HepG2 (cell line): ENCODE data around the gene ZNF771.

Source experiments
- ATRX ChIP-seq: sonication (generic); formaldehyde crosslinking; IDR thresholded peaks from 2 replicates; pipeline ENCODE4 v1.4.0; 2020; ENCODE audit warnings: missing genetic modification reagents, borderline replicate concordance
- EZH2 ChIP-seq: conservative IDR thresholded peaks from 2 replicates; pipeline ENCODE4 v1.6.1; 2012; ENCODE audit warnings: mild to moderate bottlenecking, low read depth, low read length, moderate library complexity
- GLI4 ChIP-seq: sonication (generic); formaldehyde crosslinking; IDR thresholded peaks from 2 replicates; pipeline ENCODE4 v1.5.1; 2020; ENCODE audit warnings: missing genetic modification reagents, mild to moderate bottlenecking, moderate library complexity, borderline replicate concordance
- JDP2 ChIP-seq: sonication (generic); formaldehyde crosslinking; IDR thresholded peaks from 2 replicates; pipeline ENCODE4 v1.8.1; 2022; ENCODE audit warnings: missing genetic modification reagents, borderline replicate concordance
- RELA ChIP-seq: sonication (generic); formaldehyde crosslinking; IDR thresholded peaks from 2 replicates; pipeline ENCODE4 v1.4.0; 2020; ENCODE audit warnings: missing genetic modification reagents
- RFX3 ChIP-seq: IDR thresholded peaks from 2 replicates; pipeline ENCODE4 v1.6.1; 2016; ENCODE audit warnings: missing biosample characterization, missing genetic modification reagents
- TRIM24 ChIP-seq: sonication (generic); formaldehyde crosslinking; IDR thresholded peaks from 2 replicates; pipeline ENCODE4 v1.8.0; 2022; ENCODE audit warnings: mild to moderate bottlenecking, missing genetic modification reagents
- ZNF263 ChIP-seq: sonication (generic); formaldehyde crosslinking; IDR thresholded peaks from 2 replicates; pipeline ENCODE4 v1.4.0; 2020; ENCODE audit warnings: missing genetic modification reagents
- TF ChIP-seq, protein P1 (sequence below): sonication (generic); formaldehyde crosslinking; IDR thresholded peaks from 2 replicates; pipeline ENCODE4 v1.9.0; 2021; ENCODE audit warnings: mild to moderate bottlenecking, missing genetic modification reagents
- TF ChIP-seq, protein P2 (sequence below): sonication (generic); formaldehyde crosslinking; IDR thresholded peaks from 2 replicates; pipeline ENCODE4 v1.5.0; 2020; ENCODE audit warnings: mild to moderate bottlenecking, missing genetic modification reagents, moderate library complexity
- TF ChIP-seq, protein P3 (sequence below): sonication (generic); formaldehyde crosslinking; IDR thresholded peaks from 2 replicates; pipeline ENCODE4 v1.4.0; 2020; ENCODE audit warnings: missing genetic modification reagents
- TF ChIP-seq, protein P4 (sequence below): sonication (generic); formaldehyde crosslinking; IDR thresholded peaks from 2 replicates; pipeline ENCODE4 v1.8.0; 2022; ENCODE audit warnings: missing genetic modification reagents, mild to moderate bottlenecking, inconsistent platforms, borderline replicate concordance
- TF ChIP-seq, protein P5 (sequence below): sonication (generic); formaldehyde crosslinking; IDR thresholded peaks from 2 replicates; pipeline ENCODE4 v1.5.0; 2020; ENCODE audit warnings: missing genetic modification reagents
- TF ChIP-seq, protein P6 (sequence below): sonication (generic); formaldehyde crosslinking; IDR thresholded peaks from 2 replicates; pipeline ENCODE4 v1.8.1; 2023; ENCODE audit warnings: mild to moderate bottlenecking, missing genetic modification reagents

DNA sequence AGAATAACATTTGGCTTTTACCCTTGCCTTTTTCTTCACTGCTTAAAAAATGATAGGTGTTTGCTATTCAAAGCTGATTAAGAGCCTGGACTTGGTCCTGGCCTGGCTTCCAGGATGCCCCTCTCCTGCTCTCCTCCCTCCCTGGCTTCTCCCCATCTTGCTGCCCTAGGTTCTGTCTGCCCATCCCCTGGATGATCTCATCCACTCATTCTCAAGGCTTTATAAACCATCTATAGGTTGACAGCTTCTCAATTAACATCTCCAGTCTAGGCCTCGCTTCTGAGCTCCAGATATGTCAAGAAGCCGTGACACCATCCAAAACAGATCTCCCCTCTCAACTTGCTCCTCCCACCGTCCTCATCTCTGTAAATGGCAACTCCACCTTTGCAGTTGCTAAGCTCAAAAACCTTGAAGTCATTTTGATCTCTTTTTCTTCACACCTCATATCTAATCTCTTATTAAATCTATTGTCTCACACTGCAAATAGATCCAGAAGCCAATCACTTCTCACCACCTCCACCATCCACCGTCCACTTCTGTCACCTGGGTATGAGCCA lies 8.7 kb downstream of the ZNF771 start:
- TF ChIP-seq, protein P1, sequence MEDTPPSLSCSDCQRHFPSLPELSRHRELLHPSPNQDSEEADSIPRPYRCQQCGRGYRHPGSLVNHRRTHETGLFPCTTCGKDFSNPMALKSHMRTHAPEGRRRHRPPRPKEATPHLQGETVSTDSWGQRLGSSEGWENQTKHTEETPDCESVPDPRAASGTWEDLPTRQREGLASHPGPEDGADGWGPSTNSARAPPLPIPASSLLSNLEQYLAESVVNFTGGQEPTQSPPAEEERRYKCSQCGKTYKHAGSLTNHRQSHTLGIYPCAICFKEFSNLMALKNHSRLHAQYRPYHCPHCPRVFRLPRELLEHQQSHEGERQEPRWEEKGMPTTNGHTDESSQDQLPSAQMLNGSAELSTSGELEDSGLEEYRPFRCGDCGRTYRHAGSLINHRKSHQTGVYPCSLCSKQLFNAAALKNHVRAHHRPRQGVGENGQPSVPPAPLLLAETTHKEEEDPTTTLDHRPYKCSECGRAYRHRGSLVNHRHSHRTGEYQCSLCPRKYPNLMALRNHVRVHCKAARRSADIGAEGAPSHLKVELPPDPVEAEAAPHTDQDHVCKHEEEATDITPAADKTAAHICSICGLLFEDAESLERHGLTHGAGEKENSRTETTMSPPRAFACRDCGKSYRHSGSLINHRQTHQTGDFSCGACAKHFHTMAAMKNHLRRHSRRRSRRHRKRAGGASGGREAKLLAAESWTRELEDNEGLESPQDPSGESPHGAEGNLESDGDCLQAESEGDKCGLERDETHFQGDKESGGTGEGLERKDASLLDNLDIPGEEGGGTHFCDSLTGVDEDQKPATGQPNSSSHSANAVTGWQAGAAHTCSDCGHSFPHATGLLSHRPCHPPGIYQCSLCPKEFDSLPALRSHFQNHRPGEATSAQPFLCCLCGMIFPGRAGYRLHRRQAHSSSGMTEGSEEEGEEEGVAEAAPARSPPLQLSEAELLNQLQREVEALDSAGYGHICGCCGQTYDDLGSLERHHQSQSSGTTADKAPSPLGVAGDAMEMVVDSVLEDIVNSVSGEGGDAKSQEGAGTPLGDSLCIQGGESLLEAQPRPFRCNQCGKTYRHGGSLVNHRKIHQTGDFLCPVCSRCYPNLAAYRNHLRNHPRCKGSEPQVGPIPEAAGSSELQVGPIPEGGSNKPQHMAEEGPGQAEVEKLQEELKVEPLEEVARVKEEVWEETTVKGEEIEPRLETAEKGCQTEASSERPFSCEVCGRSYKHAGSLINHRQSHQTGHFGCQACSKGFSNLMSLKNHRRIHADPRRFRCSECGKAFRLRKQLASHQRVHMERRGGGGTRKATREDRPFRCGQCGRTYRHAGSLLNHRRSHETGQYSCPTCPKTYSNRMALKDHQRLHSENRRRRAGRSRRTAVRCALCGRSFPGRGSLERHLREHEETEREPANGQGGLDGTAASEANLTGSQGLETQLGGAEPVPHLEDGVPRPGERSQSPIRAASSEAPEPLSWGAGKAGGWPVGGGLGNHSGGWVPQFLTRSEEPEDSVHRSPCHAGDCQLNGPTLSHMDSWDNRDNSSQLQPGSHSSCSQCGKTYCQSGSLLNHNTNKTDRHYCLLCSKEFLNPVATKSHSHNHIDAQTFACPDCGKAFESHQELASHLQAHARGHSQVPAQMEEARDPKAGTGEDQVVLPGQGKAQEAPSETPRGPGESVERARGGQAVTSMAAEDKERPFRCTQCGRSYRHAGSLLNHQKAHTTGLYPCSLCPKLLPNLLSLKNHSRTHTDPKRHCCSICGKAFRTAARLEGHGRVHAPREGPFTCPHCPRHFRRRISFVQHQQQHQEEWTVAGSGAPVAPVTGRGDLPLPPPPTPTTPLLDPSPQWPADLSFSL (CRISPR knock-in tag), result no peak
- TF ChIP-seq GLI4 (no peak), RFX3 (CRISPR knock-in tag) (no peak), RELA (CRISPR knock-in tag) (no peak), JDP2 (CRISPR knock-in tag) (no peak), ATRX (CRISPR knock-in tag) (no peak), TRIM24 (no peak), EZH2 (no peak), ZNF263 (CRISPR knock-in tag) (no peak)
- TF ChIP-seq, protein P2, sequence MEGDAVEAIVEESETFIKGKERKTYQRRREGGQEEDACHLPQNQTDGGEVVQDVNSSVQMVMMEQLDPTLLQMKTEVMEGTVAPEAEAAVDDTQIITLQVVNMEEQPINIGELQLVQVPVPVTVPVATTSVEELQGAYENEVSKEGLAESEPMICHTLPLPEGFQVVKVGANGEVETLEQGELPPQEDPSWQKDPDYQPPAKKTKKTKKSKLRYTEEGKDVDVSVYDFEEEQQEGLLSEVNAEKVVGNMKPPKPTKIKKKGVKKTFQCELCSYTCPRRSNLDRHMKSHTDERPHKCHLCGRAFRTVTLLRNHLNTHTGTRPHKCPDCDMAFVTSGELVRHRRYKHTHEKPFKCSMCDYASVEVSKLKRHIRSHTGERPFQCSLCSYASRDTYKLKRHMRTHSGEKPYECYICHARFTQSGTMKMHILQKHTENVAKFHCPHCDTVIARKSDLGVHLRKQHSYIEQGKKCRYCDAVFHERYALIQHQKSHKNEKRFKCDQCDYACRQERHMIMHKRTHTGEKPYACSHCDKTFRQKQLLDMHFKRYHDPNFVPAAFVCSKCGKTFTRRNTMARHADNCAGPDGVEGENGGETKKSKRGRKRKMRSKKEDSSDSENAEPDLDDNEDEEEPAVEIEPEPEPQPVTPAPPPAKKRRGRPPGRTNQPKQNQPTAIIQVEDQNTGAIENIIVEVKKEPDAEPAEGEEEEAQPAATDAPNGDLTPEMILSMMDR (CRISPR knock-in tag), result no peak
- TF ChIP-seq, protein P3, sequence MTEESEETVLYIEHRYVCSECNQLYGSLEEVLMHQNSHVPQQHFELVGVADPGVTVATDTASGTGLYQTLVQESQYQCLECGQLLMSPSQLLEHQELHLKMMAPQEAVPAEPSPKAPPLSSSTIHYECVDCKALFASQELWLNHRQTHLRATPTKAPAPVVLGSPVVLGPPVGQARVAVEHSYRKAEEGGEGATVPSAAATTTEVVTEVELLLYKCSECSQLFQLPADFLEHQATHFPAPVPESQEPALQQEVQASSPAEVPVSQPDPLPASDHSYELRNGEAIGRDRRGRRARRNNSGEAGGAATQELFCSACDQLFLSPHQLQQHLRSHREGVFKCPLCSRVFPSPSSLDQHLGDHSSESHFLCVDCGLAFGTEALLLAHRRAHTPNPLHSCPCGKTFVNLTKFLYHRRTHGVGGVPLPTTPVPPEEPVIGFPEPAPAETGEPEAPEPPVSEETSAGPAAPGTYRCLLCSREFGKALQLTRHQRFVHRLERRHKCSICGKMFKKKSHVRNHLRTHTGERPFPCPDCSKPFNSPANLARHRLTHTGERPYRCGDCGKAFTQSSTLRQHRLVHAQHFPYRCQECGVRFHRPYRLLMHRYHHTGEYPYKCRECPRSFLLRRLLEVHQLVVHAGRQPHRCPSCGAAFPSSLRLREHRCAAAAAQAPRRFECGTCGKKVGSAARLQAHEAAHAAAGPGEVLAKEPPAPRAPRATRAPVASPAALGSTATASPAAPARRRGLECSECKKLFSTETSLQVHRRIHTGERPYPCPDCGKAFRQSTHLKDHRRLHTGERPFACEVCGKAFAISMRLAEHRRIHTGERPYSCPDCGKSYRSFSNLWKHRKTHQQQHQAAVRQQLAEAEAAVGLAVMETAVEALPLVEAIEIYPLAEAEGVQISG (CRISPR knock-in tag), result no peak
- TF ChIP-seq, protein P4, sequence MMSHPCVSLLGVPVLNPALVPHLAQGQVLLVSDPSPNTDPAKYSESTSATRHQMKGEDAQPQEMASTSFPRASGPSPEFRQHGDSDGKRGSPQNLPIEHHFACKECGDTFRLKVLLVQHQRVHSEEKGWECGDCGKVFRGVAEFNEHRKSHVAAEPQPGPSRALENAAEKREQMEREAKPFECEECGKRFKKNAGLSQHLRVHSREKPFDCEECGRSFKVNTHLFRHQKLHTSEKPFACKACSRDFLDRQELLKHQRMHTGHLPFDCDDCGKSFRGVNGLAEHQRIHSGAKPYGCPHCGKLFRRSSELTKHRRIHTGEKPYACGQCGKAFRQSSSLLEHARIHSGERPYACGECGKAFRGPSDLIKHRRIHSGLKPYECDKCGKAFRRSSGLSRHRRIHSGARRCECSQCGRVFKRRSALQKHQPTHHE (CRISPR knock-in tag), result no peak
- TF ChIP-seq, protein P5, sequence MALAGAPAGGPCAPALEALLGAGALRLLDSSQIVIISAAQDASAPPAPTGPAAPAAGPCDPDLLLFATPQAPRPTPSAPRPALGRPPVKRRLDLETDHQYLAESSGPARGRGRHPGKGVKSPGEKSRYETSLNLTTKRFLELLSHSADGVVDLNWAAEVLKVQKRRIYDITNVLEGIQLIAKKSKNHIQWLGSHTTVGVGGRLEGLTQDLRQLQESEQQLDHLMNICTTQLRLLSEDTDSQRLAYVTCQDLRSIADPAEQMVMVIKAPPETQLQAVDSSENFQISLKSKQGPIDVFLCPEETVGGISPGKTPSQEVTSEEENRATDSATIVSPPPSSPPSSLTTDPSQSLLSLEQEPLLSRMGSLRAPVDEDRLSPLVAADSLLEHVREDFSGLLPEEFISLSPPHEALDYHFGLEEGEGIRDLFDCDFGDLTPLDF (CRISPR knock-in tag), result no peak
- TF ChIP-seq, protein P6, sequence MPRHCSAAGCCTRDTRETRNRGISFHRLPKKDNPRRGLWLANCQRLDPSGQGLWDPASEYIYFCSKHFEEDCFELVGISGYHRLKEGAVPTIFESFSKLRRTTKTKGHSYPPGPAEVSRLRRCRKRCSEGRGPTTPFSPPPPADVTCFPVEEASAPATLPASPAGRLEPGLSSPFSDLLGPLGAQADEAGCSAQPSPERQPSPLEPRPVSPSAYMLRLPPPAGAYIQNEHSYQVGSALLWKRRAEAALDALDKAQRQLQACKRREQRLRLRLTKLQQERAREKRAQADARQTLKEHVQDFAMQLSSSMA, result no peak
